Stimulated activated CD4-positive, alpha-beta T cell treated with anti-CD3 and anti-CD28 coated beads, Interleukin-1b, Interleukin-23, amount 100 ng/mL, for 48 hours (primary cell): ENCODE results near the gene INPP5D.

Source experiments
- DNase-seq: peaks from one replicate; pipeline ENCODE4 v3.0.0-alpha.2; 2020

The INPP5D gene

DNA sequence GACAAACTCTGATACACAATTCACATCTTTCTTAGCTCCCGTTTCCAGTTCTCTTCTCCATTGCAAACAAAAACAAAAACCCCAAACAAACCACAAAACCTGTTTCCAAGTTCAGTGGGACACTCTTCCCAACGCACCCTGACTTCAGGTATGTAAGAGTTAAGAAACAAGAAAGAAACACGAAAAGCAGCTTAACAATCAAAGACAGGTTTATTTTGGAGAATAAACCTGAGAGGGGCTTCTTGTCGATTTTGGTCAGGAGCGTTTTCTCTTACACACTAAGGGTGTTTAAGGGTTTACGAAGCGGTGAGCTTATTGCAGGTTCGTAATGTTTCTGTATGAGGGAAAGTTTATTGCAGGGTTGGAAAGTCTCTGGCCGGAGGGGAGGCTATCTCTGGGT is 190.4 kb downstream of the INPP5D start:
- no peak for DNase-seq

DNA sequence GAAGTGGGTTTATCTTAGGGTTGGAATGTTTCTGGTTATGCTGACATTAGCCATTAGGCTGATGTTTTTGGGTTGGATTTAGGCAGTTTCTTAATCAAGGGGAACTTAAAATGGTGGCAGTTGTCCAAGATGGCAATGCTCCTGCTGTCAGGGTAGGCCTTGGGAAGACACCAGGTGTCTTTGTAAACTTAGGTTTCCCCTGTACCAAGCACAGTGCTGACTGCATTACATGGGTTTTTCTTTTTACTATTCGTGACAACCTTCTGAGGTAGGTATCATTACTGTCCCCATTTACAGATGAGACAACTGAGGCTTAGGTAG is 190.8 kb downstream of the INPP5D start:
- no peak for DNase-seq

DNA sequence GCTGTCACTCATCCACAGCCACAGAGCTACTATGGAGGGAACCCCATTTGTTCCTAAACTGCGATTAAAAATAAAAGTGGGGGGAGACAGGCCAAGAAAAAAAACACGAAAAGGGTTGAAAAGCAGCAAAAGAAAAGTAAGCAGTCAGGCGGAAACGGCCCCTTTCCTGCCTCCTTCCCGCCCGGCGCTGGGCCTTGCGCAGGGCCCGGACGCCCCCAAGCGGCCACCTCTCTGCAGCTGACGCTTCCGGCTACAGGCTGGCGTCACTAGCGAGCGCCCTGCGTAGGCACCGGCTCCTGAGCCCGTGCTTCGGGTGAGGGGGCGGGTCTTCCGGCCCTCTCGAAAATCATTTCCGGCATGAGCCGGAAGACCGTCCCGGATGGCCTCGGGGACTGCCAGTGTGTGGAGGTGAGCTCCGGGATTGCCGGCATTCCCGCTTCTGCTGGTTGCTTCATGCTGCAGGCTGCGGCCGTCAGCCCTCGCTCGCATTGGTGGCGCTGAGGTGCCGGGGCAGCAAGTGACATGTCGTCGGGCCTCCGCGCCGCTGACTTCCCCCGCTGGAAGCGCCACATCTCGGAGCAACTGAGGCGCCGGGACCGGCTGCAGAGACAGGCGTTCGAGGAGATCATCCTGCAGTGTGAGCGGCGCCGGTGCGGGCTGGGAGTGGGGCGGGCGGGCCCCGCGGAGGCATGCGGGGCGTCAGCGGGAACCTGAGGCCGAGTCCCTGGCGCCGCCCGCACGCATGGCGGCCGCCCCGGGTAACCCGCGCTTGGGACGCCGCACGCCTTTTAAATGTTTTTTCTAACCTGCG is 191.4 kb downstream of the INPP5D start, which contains the start of gene ATG16L1:
Gene ATG16L1, plus strand, starts transcription at position 368 of the 811 bp plus-strand sequence. Its CDS starts 155 bp downstream, at position 523.
- peak; percentile 96 for DNase-seq

DNA sequence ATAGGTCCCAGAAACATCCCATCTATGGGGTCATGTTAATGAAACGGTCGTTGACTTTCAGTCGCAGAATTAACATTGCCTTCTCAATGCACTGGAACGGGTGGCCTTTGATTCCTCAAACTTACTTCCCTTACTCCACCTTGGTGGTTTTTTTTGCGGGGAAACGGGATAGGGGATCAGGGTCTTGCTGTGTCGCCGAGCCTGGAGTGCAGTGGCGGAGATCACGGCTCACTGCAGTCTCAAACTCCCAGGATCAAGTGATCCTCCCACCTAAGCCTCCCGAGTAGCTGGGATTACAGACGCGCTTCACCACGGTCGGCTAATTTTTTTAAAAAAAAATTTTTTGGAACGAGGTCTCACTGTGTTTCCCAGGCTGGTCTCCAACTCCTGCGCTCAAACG is 192.1 kb downstream of the INPP5D start:
- no peak for DNase-seq

DNA sequence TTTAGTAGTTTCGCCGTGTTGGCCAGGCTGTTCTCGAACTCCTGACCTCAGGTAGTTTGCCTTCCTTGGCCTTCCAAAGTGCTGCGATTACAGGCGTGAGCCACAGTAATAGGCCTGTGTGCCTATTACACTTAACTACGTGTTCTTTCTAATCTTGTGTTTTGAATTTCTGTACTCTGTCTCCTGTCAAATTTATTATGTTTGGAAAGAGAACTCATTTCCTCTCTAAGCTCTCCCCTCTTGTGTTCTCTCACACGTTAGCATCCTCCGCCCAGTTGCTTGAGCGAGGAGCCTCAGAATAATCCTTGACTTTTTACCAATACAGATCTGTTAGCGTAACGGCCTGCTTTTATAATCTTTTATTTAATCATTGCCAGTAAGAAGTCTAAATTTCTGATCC is 195.0 kb downstream of the INPP5D start:
- no peak for DNase-seq

DNA sequence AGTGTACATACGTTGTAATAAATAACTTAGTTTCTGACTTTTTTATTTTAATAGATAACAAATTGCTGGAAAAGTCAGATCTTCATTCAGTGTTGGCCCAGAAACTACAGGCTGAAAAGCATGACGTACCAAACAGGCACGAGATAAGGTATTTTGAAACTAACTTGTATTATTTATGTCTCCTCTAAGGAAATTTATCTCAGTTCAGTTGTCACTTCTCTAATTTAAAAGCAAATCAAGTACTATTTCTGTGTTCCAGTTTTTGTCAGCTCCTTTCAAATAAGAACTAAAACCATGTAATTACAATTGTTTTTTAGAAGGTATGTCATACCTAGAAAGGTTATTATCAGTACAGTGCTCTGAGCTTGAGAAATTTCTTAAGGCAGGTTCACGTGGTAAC is 195.9 kb downstream of the INPP5D start:
- DNase-seq = no peak
